Measurements from ENCODE around the gene FABP1.

DNA sequence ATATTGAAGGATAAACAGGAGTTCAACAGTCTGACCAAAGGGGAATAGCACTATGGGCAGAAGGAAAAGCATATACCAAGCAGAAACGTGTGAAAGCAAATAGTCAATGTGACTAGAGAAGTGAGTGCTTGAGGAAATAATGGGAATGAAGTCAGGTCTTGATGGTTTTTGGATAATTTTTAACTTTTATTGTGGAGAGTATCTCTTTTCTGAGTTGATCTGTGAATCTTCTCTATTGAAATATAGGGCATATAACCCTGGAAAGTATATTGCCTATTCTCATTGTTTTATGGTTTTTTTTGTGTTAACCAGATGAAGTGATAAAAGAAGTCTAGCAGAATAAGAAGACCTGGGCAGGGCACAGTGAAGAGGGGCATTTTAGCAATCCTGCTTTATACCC is 16.4 kb upstream of the FABP1 start:
- TF ChIP-seq, protein P1, sequence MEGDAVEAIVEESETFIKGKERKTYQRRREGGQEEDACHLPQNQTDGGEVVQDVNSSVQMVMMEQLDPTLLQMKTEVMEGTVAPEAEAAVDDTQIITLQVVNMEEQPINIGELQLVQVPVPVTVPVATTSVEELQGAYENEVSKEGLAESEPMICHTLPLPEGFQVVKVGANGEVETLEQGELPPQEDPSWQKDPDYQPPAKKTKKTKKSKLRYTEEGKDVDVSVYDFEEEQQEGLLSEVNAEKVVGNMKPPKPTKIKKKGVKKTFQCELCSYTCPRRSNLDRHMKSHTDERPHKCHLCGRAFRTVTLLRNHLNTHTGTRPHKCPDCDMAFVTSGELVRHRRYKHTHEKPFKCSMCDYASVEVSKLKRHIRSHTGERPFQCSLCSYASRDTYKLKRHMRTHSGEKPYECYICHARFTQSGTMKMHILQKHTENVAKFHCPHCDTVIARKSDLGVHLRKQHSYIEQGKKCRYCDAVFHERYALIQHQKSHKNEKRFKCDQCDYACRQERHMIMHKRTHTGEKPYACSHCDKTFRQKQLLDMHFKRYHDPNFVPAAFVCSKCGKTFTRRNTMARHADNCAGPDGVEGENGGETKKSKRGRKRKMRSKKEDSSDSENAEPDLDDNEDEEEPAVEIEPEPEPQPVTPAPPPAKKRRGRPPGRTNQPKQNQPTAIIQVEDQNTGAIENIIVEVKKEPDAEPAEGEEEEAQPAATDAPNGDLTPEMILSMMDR (IDR thresholded peaks at IDR 0.05 in 8 of 11, conservative IDR thresholded peaks at IDR 0.05 in 3 of 11), result no peak
- TF ChIP-seq POLR2A (IDR thresholded peaks at IDR 0.05) (no peak), POLR2AphosphoS5 (IDR thresholded peaks at IDR 0.05) (no peak)

Data from spleen (tissue), 7 donors.